DND-41 (cell line): Measurements from ENCODE around the gene FLRT2.

ENCODE experiments used
- ATAC-seq: fragments of 200-7000 bp; cut with Tn5 transposase; 3 replicates; pipeline ENCODE4 v1.9.1; 2021; ENCODE audit warnings: low read depth; ENCODE audit not compliant: insufficient read depth
- DNase-seq: peaks from one replicate; pipeline ENCODE4 v3.0.0-alpha.2; 2020
- H2AFZ ChIP-seq: 2 replicates; pipeline ENCODE4 v1.6.0; 2012; ENCODE audit warnings: low read depth, low read length
- H3K27ac ChIP-seq: 2 replicates; pipeline ENCODE4 v1.5.1; 2012; ENCODE audit warnings: low read length, inconsistent platforms
- H3K27me3 ChIP-seq: fragments of 200-600 bp; sonication (generic); 2 replicates; pipeline ENCODE4 v1.6.0; 2012; ENCODE audit warnings: low read length, mild to moderate bottlenecking, inconsistent platforms; ENCODE audit not compliant: insufficient read depth, poor library complexity
- H3K36me3 ChIP-seq: 2 replicates; pipeline ENCODE4 v1.5.1; 2012; ENCODE audit warnings: low read length, inconsistent platforms; ENCODE audit not compliant: insufficient read depth
- H3K4me1 ChIP-seq: 2 replicates; pipeline ENCODE4 v1.5.1; 2012; ENCODE audit warnings: mild to moderate bottlenecking, low read length; ENCODE audit not compliant: insufficient read depth
- H3K4me2 ChIP-seq: 2 replicates; pipeline ENCODE4 v1.6.0; 2012; ENCODE audit warnings: mild to moderate bottlenecking, moderate library complexity, low read length, inconsistent platforms; ENCODE audit not compliant: insufficient read depth
- H3K4me3 ChIP-seq, 2 experiments: fragments of 200-600 bp in 1 of 2; shearing (Covaris generic) in 1 of 2; 2 replicates each; pipeline ENCODE4 v1.5.1; 2012 to 2016; ENCODE audit warnings: inconsistent platforms in 2 of 2, low read length in 2 of 2, mild to moderate bottlenecking in 2 of 2, low read depth in 1 of 2, moderate library complexity in 1 of 2
- H3K79me2 ChIP-seq: 2 replicates; pipeline ENCODE4 v1.6.0; 2012; ENCODE audit warnings: low read length, inconsistent platforms; ENCODE audit not compliant: insufficient read depth
- H3K9ac ChIP-seq: 2 replicates; pipeline ENCODE4 v1.6.0; 2012; ENCODE audit warnings: low read depth, mild to moderate bottlenecking, inconsistent platforms, low read length, moderate library complexity
- H3K9me3 ChIP-seq: 2 replicates; pipeline ENCODE4 v1.5.1; 2012; ENCODE audit warnings: low read length, moderate library complexity, mild to moderate bottlenecking, inconsistent platforms; ENCODE audit not compliant: insufficient read depth, severe bottlenecking
- H4K20me1 ChIP-seq: 2 replicates; pipeline ENCODE4 v1.6.0; 2012; ENCODE audit warnings: low read length; ENCODE audit not compliant: insufficient read depth
- CTCF ChIP-seq: IDR thresholded peaks from 2 replicates; pipeline ENCODE4 v1.5.1; 2012; ENCODE audit warnings: borderline replicate concordance, low read length, moderate library complexity, mild to moderate bottlenecking; ENCODE audit not compliant: poor library complexity, severe bottlenecking; ENCODE audit errors: extremely low read depth
- EZH2 ChIP-seq: IDR thresholded peaks from 3 replicates; pipeline ENCODE4 v1.6.1; 2012; ENCODE audit warnings: borderline replicate concordance, low read depth, mild to moderate bottlenecking, moderate library complexity, low read length, inconsistent platforms; ENCODE audit not compliant: severe bottlenecking

Gene FLRT2

GRCh38 chr14:85601690-85602089, 71.7 kb downstream of the FLRT2 start:
- H3K9me3 ChIP-seq = no peaks in the 10 kb centered on the region
- DNase-seq = no peak
- no peaks in the 10 kb centered on the region for H3K4me1 ChIP-seq
- H3K36me3 ChIP-seq = no peaks in the 10 kb centered on the region
- H2AFZ ChIP-seq = no peak overlapping the region
- ATAC-seq = no peak
- H3K4me2 ChIP-seq = no peak overlapping the region
- no peak overlapping the region for H3K4me3 ChIP-seq
- no peaks in the 10 kb centered on the region for H3K27me3 ChIP-seq
- H3K27ac ChIP-seq = no peak overlapping the region
- no peaks in the 10 kb centered on the region for H3K79me2 ChIP-seq
- H4K20me1 ChIP-seq = no peaks in the 10 kb centered on the region
- no peak for TF ChIP-seq EZH2
- TF ChIP-seq CTCF = no peak
- no peak overlapping the region for H3K9ac ChIP-seq

GRCh38 chr14:85602345-85602744, 72.4 kb downstream of the FLRT2 start:
- Histone ChIP-seq H3K79me2 (no peaks in the 10 kb centered on the region), H3K4me3 (no peak overlapping the region), H3K4me2 (no peak overlapping the region), H2AFZ (no peak overlapping the region), H3K27ac (no peak overlapping the region), H4K20me1 (no peaks in the 10 kb centered on the region), H3K9me3 (no peaks in the 10 kb centered on the region), H3K27me3 (no peaks in the 10 kb centered on the region), H3K4me1 (no peaks in the 10 kb centered on the region), H3K9ac (no peak overlapping the region), H3K36me3 (no peaks in the 10 kb centered on the region)
- TF ChIP-seq CTCF (no peak), EZH2 (no peak)
- DNase-seq (no peak), ATAC-seq (no peak)

- no peaks in the 10 kb centered on the region for H3K9me3 ChIP-seq
- H3K9ac ChIP-seq = no peak overlapping the region
- no peaks in the 10 kb centered on the region for H3K4me1 ChIP-seq
- H4K20me1 ChIP-seq = no peaks in the 10 kb centered on the region
- H3K4me2 ChIP-seq = no peak overlapping the region
- H2AFZ ChIP-seq = no peak overlapping the region
- no peak for ATAC-seq
- no peak for DNase-seq
- TF ChIP-seq CTCF = no peak
- TF ChIP-seq EZH2 = no peak
- H3K27me3 ChIP-seq = no peaks in the 10 kb centered on the region
- H3K27ac ChIP-seq = no peak overlapping the region
- H3K36me3 ChIP-seq = no peaks in the 10 kb centered on the region
- H3K4me3 ChIP-seq = no peak overlapping the region
- H3K79me2 ChIP-seq = no peaks in the 10 kb centered on the region
Measured at GRCh38 chr14:85604021-85604420, 74.1 kb downstream of the FLRT2 start.

GRCh38 chr14:85604714-85605113, 74.8 kb downstream of the FLRT2 start:
- no peaks in the 10 kb centered on the region for H3K4me1 ChIP-seq
- no peaks in the 10 kb centered on the region for H3K36me3 ChIP-seq
- H3K27me3 ChIP-seq = no peaks in the 10 kb centered on the region
- ATAC-seq (no peak), DNase-seq (no peak)
- H3K9ac ChIP-seq = no peak overlapping the region
- TF ChIP-seq CTCF = no peak
- no peak for TF ChIP-seq EZH2
- no peaks in the 10 kb centered on the region for H3K79me2 ChIP-seq
- no peak overlapping the region for H3K27ac ChIP-seq
- H3K4me2 ChIP-seq = no peak overlapping the region
- no peaks in the 10 kb centered on the region for H4K20me1 ChIP-seq
- H3K4me3 ChIP-seq = no peak overlapping the region
- no peaks in the 10 kb centered on the region for H3K9me3 ChIP-seq
- no peak overlapping the region for H2AFZ ChIP-seq
